Sigmoid colon (tissue), 7 donors: ENCODE measurements around the gene HHAT. TPM values are rescaled to one million over a fixed set of nuclear protein-coding genes. Genes with fewer than 3 reads are reported as not detected.
A peak's percentile ranks its signal among the peaks of the same experiment; 100 is the strongest.

Source experiments
- DNase-seq: peaks from one replicate; pipeline ENCODE4 v3.0.0-alpha.2; 2019
- H3K27ac ChIP-seq, 4 donors: fragments of 200-600 bp; sonication (generic); one replicate each; pipeline ENCODE4 v1.5.1; 2016 to 2019; ENCODE audit warnings: mild to moderate bottlenecking in 1 of 4
- H3K27me3 ChIP-seq, 3 donors: fragments of 200-600 bp; sonication (generic); one replicate each; pipeline ENCODE4 v1.5.1; 2019; ENCODE audit warnings: mild to moderate bottlenecking in 1 of 3
- H3K36me3 ChIP-seq, 4 donors: fragments of 200-600 bp; sonication (generic); one replicate each; pipeline ENCODE4 v1.5.1; 2016 to 2019
- H3K4me1 ChIP-seq, 4 donors: fragments of 200-600 bp; sonication (generic); one replicate each; pipeline ENCODE4 v1.5.1; 2017 to 2019
- H3K4me3 ChIP-seq, 4 donors: fragments of 200-600 bp; sonication (generic); one replicate each; pipeline ENCODE4 v1.5.1; 2017 to 2019; ENCODE audit warnings: mild to moderate bottlenecking in 2 of 4, moderate library complexity in 1 of 4
- H3K9me3 ChIP-seq, 4 donors: fragments of 200-600 bp in 3 of 4; sonication (generic) in 3 of 4; one replicate each; pipeline versions ENCODE4 v1.5.1 to v1.6.1; 2013 to 2019
- CTCF ChIP-seq, 4 experiments: fragments of 450-650 bp in 3 of 4; fragments of 200-600 bp in 1 of 4; IDR thresholded peaks; one replicate each; pipeline ENCODE4 v1.5.1; 2016 to 2019; ENCODE audit warnings: antibody characterized with exemption in 4 of 4, mild to moderate bottlenecking in 3 of 4, moderate library complexity in 2 of 4
- EP300 ChIP-seq, 4 donors: sonication (generic); formaldehyde crosslinking; IDR thresholded peaks; one replicate each; pipeline ENCODE4 v1.6.1; 2017; ENCODE audit warnings: antibody characterized with exemption in 4 of 4
- POLR2A ChIP-seq, 2 donors: fragments of 450-650 bp; IDR thresholded peaks; one replicate each; pipeline ENCODE4 v1.6.1; 2016; ENCODE audit warnings: antibody characterized with exemption in 2 of 2, mild to moderate bottlenecking in 2 of 2, moderate library complexity in 2 of 2
- POLR2AphosphoS5 ChIP-seq, 4 donors: sonication (generic); formaldehyde crosslinking; IDR thresholded peaks; one replicate each; pipeline ENCODE4 v1.6.1; 2017; ENCODE audit warnings: antibody characterized with exemption in 4 of 4
- WGBS, 2 donors: extraction: QIAGEN DNeasy Blood & Tissue Kit; methylation state at CpG; one replicate each; pipeline ENCODE4 v1.1.7; 2013; 5-methylcytosine and 5-hydroxymethylcytosine counted together
- intact Hi-C: fragments of 100-400 bp; cut with DNase I; formaldehyde crosslinking; loops from one replicate; pipeline ENCODE4 v1.15.1; 2023
- polyA plus RNA-seq, 3 donors: library from polyadenylated mRNA; stranded (reverse); fragments of 200-250 nt; gene quantifications; one replicate each; pipeline ENCODE4 v1.2.3, GENCODE V29; 2013
- total RNA-seq, 4 donors: library from RNA; depleted of rRNA; stranded (reverse); fragments of >200 nt; gene quantifications; one replicate each; pipeline ENCODE4 v1.1.0, GENCODE V29; 2016
- donor health status: healthy with polysubstance abuse.
- donor health status: Bipolar disorder and iron deficiency.
- donor health status: healthy.

The HHAT gene
- total and polyA plus RNA-seq, 7 donors = 0.46 to 6.4 (median 2.1) TPM

GRCh38 chr1:210340841-210341240 lies 12.1 kb downstream of the HHAT start:
- H3K27ac ChIP-seq = no peak overlapping the region
- TF ChIP-seq POLR2A (IDR thresholded peaks at IDR 0.05) (no peak), POLR2AphosphoS5 (IDR thresholded peaks at IDR 0.05) (no peak), EP300 (IDR thresholded peaks at IDR 0.05) (no peak), CTCF (IDR thresholded peaks at IDR 0.05) (no peak)
- intact Hi-C loops = no loop called here
- H3K27me3 ChIP-seq = no peaks in the 10 kb centered on the region
- H3K4me3 ChIP-seq = no peak overlapping the region
- DNase-seq = no peak
- H3K9me3 ChIP-seq = no peaks in the 10 kb centered on the region
- 70 to 92% methylated on average over 2 of the region's 2 CpGs for WGBS, 2 donors
- peaks cover 0 to 29% (median 21%) of the 10 kb centered on the region in 4 donors for H3K4me1 ChIP-seq
- no peaks in the 10 kb centered on the region for H3K36me3 ChIP-seq

GRCh38 chr1:210342986-210343780 lies 14.5 kb downstream of the HHAT start:
- no peaks in the 10 kb centered on the region for H3K36me3 ChIP-seq
- TF ChIP-seq CTCF (IDR thresholded peaks at IDR 0.05) (no peak), POLR2A (IDR thresholded peaks at IDR 0.05) (no peak)
- H3K4me3 ChIP-seq = peak overlapping the region; percentile 31 to 47 (median 44)
- H3K27me3 ChIP-seq = no peaks in the 10 kb centered on the region
- WGBS, 2 donors = 16 to 40% methylated on average over 14 of the region's 14 CpGs
- peak overlapping the region; percentile 40 to 70 (median 67) for H3K27ac ChIP-seq
- H3K9me3 ChIP-seq = no peaks in the 10 kb centered on the region
- peaks cover 0 to 29% (median 21%) of the 10 kb centered on the region in 4 donors for H3K4me1 ChIP-seq
- intact Hi-C loops = no loop called here
- no peak for DNase-seq

- DNase-seq = no peak
- no peaks in the 10 kb centered on the region for H3K9me3 ChIP-seq
- H3K4me3 ChIP-seq = no peak overlapping the region
- intact Hi-C loops = no loop called here
- peaks cover 0 to 29% (median 21%) of the 10 kb centered on the region in 4 donors for H3K4me1 ChIP-seq
- H3K36me3 ChIP-seq = peaks cover 0 to under 1% (median 0%) of the 10 kb centered on the region in 4 donors
- no peak overlapping the region for H3K27ac ChIP-seq
- TF ChIP-seq EP300 (IDR thresholded peaks at IDR 0.05) (no peak), CTCF (IDR thresholded peaks at IDR 0.05) (no peak), POLR2A (IDR thresholded peaks at IDR 0.05) (no peak), POLR2AphosphoS5 (IDR thresholded peaks at IDR 0.05) (no peak)
- no peaks in the 10 kb centered on the region for H3K27me3 ChIP-seq
- 82 to 94% methylated on average over 9 of the region's 9 CpGs for WGBS, 2 donors
These were observed 16.0 kb downstream of the HHAT start for GRCh38 chr1:210344706-210345105.

- no peak overlapping the region for H3K4me3 ChIP-seq
- no peak overlapping the region for H3K27ac ChIP-seq
- H3K27me3 ChIP-seq = no peaks in the 10 kb centered on the region
- no peak for DNase-seq
- 78 to 95% methylated on average over 1 of the region's 1 CpG for WGBS, 2 donors
- peaks cover 0 to 19% (median 9%) of the 10 kb centered on the region in 4 donors for H3K4me1 ChIP-seq
- intact Hi-C loops = no loop called here
- H3K9me3 ChIP-seq = no peaks in the 10 kb centered on the region
- no peak for TF ChIP-seq CTCF (IDR thresholded peaks at IDR 0.05)
- no peak for TF ChIP-seq EP300 (IDR thresholded peaks at IDR 0.05)
- TF ChIP-seq POLR2AphosphoS5 (IDR thresholded peaks at IDR 0.05) = no peak
- no peak for TF ChIP-seq POLR2A (IDR thresholded peaks at IDR 0.05)
- peaks cover 0 to 7% (median 0%) of the 10 kb centered on the region in 4 donors for H3K36me3 ChIP-seq
These were observed 18.4 kb downstream of the HHAT start for GRCh38 chr1:210347112-210347511.
